Left lung (tissue), 10 donors: ENCODE data around the gene RALGPS1. TPM values are rescaled to one million over a fixed set of nuclear protein-coding genes. Genes with fewer than 3 reads are reported as not detected.
"Not testable (repeated sequence)": the region's sequence is repeated elsewhere in the genome, so short reads cannot be mapped to it uniquely, and the experiment has no call there.

Experiments used
- ATAC-seq: fragments of 200-7000 bp; cut with Tn5 transposase; one replicate; pipeline ENCODE4 v1.9.1; 2020; ENCODE audit warnings: moderate library complexity
- DNase-seq, 4 donors: peaks; one replicate each; pipeline ENCODE4 v3.0.0-alpha.2; 2013 to 2020
- H3K27ac ChIP-seq, 2 donors: fragments of 200-600 bp; sonication (generic) in 1 of 2; one replicate each; pipeline versions ENCODE4 v1.5.0 to v1.8.0; 2020 to 2021
- H3K27me3 ChIP-seq, 2 donors: fragments of 200-600 bp; sonication (generic) in 1 of 2; one replicate each; pipeline versions ENCODE4 v1.5.0 to v1.8.0; 2020 to 2021
- H3K36me3 ChIP-seq, 2 donors: fragments of 200-600 bp; sonication (generic) in 1 of 2; one replicate each; pipeline versions ENCODE4 v1.5.0 to v1.8.0; 2020 to 2021
- H3K4me1 ChIP-seq, 2 donors: fragments of 200-600 bp; one replicate each; pipeline ENCODE4 v1.8.0; 2021
- H3K4me3 ChIP-seq, 2 donors: fragments of 200-600 bp; sonication (generic) in 1 of 2; one replicate each; pipeline versions ENCODE4 v1.5.0 to v1.8.0; 2020 to 2021; ENCODE audit warnings: mild to moderate bottlenecking in 1 of 2
- H3K9me3 ChIP-seq, 2 donors: fragments of 200-600 bp; sonication (generic) in 1 of 2; one replicate each; pipeline versions ENCODE4 v1.5.0 to v1.8.0; 2020 to 2021
- CTCF ChIP-seq, 2 donors: fragments of 200-600 bp; sonication (generic) in 1 of 2; IDR thresholded peaks; one replicate each; pipeline versions ENCODE4 v1.5.0 to v1.8.0; 2021; ENCODE audit warnings: antibody characterized with exemption in 2 of 2
- intact Hi-C, 2 donors: fragments of 100-400 bp; cut with DNase I; formaldehyde crosslinking; loops; one replicate each; pipeline versions ENCODE4 v1.11.2 to v1.14.2; 2022
- polyA plus RNA-seq, 6 donors: library from polyadenylated mRNA; unstranded; fragments of 120-200 nt; gene quantifications; one replicate each; pipeline ENCODE4 v1.2.1, GENCODE V29; 2013; ENCODE audit not compliant: insufficient read length in 6 of 6
- total RNA-seq, 2 donors: library from RNA; stranded (reverse); fragmentation: NEBNext Ultra II Directional; extraction: Animal tissue kit (Norgen Biotek cat#: 25700); gene quantifications; one replicate each; pipeline ENCODE4 v1.2.1, GENCODE V29; 2021
- donor health status: DM: no; HTN: yes; CAD: no.
- donor health status: DM: no; HTN: no; CAD: no.

Gene RALGPS1
- total and polyA plus RNA-seq, 8 donors = 11.9 to 27.6 (median 21.5) TPM

GRCh38 chr9:127012250-127012649, 97.7 kb downstream of the RALGPS1 start:
- DNase-seq = no peak
- no peak overlapping the region for H3K27ac ChIP-seq

GRCh38 chr9:127013597-127013996, 99.0 kb downstream of the RALGPS1 start:
- H3K27ac ChIP-seq = no peak overlapping the region
- no peaks in the 10 kb centered on the region for H3K36me3 ChIP-seq
- H3K4me3 ChIP-seq = no peak overlapping the region
- H3K27me3 ChIP-seq = no peaks in the 10 kb centered on the region
- H3K9me3 ChIP-seq = no peaks in the 10 kb centered on the region
- no peak for ATAC-seq
- no peak for DNase-seq
- no peak for TF ChIP-seq CTCF (IDR thresholded peaks at IDR 0.05)
- H3K4me1 ChIP-seq = no peaks in the 10 kb centered on the region
- intact Hi-C loops = no loop called here

More at GRCh38 chr9:127012250-127012649, 97.7 kb downstream of the RALGPS1 start:
- H3K36me3 ChIP-seq = no peaks in the 10 kb centered on the region
- intact Hi-C loops = no loop called here
- no peak for ATAC-seq
- no peaks in the 10 kb centered on the region for H3K9me3 ChIP-seq
- TF ChIP-seq CTCF (IDR thresholded peaks at IDR 0.05) = no peak
- H3K27me3 ChIP-seq = no peaks in the 10 kb centered on the region
- H3K4me1 ChIP-seq = no peaks in the 10 kb centered on the region
- no peak overlapping the region for H3K4me3 ChIP-seq

- TF ChIP-seq CTCF (IDR thresholded peaks at IDR 0.05) = no peak
- no peak for DNase-seq
- Histone ChIP-seq H3K36me3 (no peaks in the 10 kb centered on the region), H3K4me1 (no peaks in the 10 kb centered on the region), H3K9me3 (no peaks in the 10 kb centered on the region), H3K27me3 (no peaks in the 10 kb centered on the region), H3K27ac (peak overlapping the region in 1 of 2 donors; percentile 13), H3K4me3 (no peak overlapping the region)
- intact Hi-C loops = no loop called here
- ATAC-seq = peak; percentile 31
Observed at GRCh38 chr9:127014216-127014909, 99.8 kb downstream of the RALGPS1 start.

GRCh38 chr9:127014910-127015540, 100.4 kb downstream of the RALGPS1 start:
- H3K9me3 ChIP-seq = no peaks in the 10 kb centered on the region
- DNase-seq (no peak), ATAC-seq (no peak)
- no peak for TF ChIP-seq CTCF (IDR thresholded peaks at IDR 0.05)
- peak overlapping the region in 1 of 2 donors; percentile 13 for H3K27ac ChIP-seq
- H3K36me3 ChIP-seq = no peaks in the 10 kb centered on the region
- no peaks in the 10 kb centered on the region for H3K4me1 ChIP-seq
- no peak overlapping the region for H3K4me3 ChIP-seq
- H3K27me3 ChIP-seq = no peaks in the 10 kb centered on the region
- intact Hi-C loops = no loop called here

GRCh38 chr9:127015921-127016512, 101.4 kb downstream of the RALGPS1 start:
- Histone ChIP-seq H3K9me3 (no peaks in the 10 kb centered on the region), H3K4me1 (no peaks in the 10 kb centered on the region), H3K4me3 (no peak overlapping the region), H3K27me3 (no peaks in the 10 kb centered on the region), H3K36me3 (no peaks in the 10 kb centered on the region), H3K27ac (no peak overlapping the region)
- no peak for TF ChIP-seq CTCF (IDR thresholded peaks at IDR 0.05)
- DNase-seq = no peak
- no peak for ATAC-seq
- intact Hi-C loops = no loop called here

- DNase-seq, H3K27ac ChIP-seq, H3K27me3 ChIP-seq, intact Hi-C loops, H3K36me3 ChIP-seq, H3K4me1 ChIP-seq, H3K4me3 ChIP-seq, ATAC-seq, H3K9me3 ChIP-seq: not testable (repeated sequence)
Observed at GRCh38 chr9:127017979-127018378, 103.4 kb downstream of the RALGPS1 start.
